Gastroesophageal sphincter (tissue), 3 donors: Measurements from ENCODE around the gene HBP1.

Experiments
- EP300 ChIP-seq: sonication (generic); formaldehyde crosslinking; IDR thresholded peaks from one replicate; pipeline ENCODE4 v1.6.1; 2017; ENCODE audit warnings: antibody characterized with exemption, mild to moderate bottlenecking
- POLR2A ChIP-seq, 2 donors: fragments of 450-650 bp; IDR thresholded peaks; one replicate each; pipeline ENCODE4 v1.6.1; 2017; ENCODE audit warnings: antibody characterized with exemption in 2 of 2, mild to moderate bottlenecking in 2 of 2, moderate library complexity in 1 of 2
- POLR2AphosphoS5 ChIP-seq: sonication (generic); formaldehyde crosslinking; IDR thresholded peaks from one replicate; pipeline ENCODE4 v1.6.1; 2017; ENCODE audit warnings: antibody characterized with exemption
- TF ChIP-seq, protein P1 (sequence below), 4 experiments: fragments of 200-600 bp in 2 of 4; fragments of 450-650 bp in 2 of 4; sonication (generic) in 1 of 4; IDR thresholded peaks; one replicate each; pipeline ENCODE4 v1.5.1; 2017 to 2019; ENCODE audit warnings: antibody characterized with exemption in 4 of 4, mild to moderate bottlenecking in 2 of 4, moderate library complexity in 2 of 4

DNA sequence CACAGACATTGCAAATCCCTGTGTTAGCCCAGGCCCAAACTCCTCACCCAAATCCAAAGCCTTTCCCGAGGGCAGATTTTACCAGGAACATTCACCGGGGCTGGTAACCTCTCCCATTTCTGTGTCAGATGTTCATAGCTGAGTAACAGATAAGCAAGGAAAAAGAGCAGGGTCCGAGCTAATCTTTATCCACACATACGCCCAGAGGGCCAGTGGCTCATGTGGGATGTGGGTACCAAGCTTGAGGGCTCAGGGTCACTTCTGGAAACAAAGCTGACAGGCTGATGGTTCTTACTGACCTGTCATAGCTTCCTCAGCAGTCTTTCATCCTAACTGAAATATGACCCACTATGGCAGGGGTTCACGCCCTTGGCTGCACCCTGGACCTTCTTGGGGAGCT lies 39.8 kb downstream of the HBP1 start:
- TF ChIP-seq POLR2AphosphoS5 (no peak), POLR2A (IDR thresholded peaks at IDR 0.05) (no peak), EP300 (no peak)
- TF ChIP-seq, protein P1, sequence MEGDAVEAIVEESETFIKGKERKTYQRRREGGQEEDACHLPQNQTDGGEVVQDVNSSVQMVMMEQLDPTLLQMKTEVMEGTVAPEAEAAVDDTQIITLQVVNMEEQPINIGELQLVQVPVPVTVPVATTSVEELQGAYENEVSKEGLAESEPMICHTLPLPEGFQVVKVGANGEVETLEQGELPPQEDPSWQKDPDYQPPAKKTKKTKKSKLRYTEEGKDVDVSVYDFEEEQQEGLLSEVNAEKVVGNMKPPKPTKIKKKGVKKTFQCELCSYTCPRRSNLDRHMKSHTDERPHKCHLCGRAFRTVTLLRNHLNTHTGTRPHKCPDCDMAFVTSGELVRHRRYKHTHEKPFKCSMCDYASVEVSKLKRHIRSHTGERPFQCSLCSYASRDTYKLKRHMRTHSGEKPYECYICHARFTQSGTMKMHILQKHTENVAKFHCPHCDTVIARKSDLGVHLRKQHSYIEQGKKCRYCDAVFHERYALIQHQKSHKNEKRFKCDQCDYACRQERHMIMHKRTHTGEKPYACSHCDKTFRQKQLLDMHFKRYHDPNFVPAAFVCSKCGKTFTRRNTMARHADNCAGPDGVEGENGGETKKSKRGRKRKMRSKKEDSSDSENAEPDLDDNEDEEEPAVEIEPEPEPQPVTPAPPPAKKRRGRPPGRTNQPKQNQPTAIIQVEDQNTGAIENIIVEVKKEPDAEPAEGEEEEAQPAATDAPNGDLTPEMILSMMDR (IDR thresholded peaks at IDR 0.05), result no peak
